ENCODE data around the gene SIAH1. TPM values are rescaled to one million over a fixed set of nuclear protein-coding genes. Genes with fewer than 3 reads are reported as not detected.

SIAH1 gene
- total RNA-seq, 1 experiment from 2014 or later, result 18.6 TPM

- Histone ChIP-seq H3K9me3 (ENCODE audit: insufficient read depth, low read depth) (no peaks in the 10 kb centered on the region), H3K79me2 (ENCODE audit: low read depth) (no peaks in the 10 kb centered on the region), H2AFZ (peak overlapping the region; percentile 66), H3K9me2 (ENCODE audit: insufficient read depth) (no peaks in the 10 kb centered on the region), H3K4me2 (peak overlapping the region; percentile 73), H3K27me3 (ENCODE audit: insufficient read depth, low read depth) (no peaks in the 10 kb centered on the region), H3K36me3 (ENCODE audit: low read depth) (no peaks in the 10 kb centered on the region), H4K20me1 (ENCODE audit: insufficient read depth) (no peaks in the 10 kb centered on the region), H3F3A (ENCODE audit: insufficient read depth, low read depth) (peaks cover 31% of the 10 kb centered on the region), H3K4me3 (peak overlapping the region; percentile 24; the same call in 1 of the 2 replicates), H3K4me1 (replicated peaks; ENCODE audit: insufficient read depth) (peaks cover 54% of the 10 kb centered on the region), H3K27ac (peak overlapping the region; percentile 75)
- POLR2A ChIA-PET (ENCODE audit: unreplicated experiment), result interaction anchor here (0.5 to 0.7 kb wide), 4 partner anchors 21 to 205 kb away, joined by 3 to 9 read pairs (median 6); no protein-coding TSS in a partner anchor
- CTCF ChIA-PET, result interaction anchor here (0.6 kb wide), 1 partner anchor 1427 kb away, joined by 14 read pairs; no protein-coding TSS in a partner anchor
- intact Hi-C loops (cut with micrococcal nuclease; ENCODE audit: unreplicated experiment), result loop anchor here (2.0 kb wide), 2 partner anchors 25 to 35 kb away; partner anchors contain the start of gene SIAH1
- DNase-seq, result peak; percentile 65 to 94
- BruUV-seq (replicated peaks), result no TSS peak
- TF ChIP-seq, protein P1, sequence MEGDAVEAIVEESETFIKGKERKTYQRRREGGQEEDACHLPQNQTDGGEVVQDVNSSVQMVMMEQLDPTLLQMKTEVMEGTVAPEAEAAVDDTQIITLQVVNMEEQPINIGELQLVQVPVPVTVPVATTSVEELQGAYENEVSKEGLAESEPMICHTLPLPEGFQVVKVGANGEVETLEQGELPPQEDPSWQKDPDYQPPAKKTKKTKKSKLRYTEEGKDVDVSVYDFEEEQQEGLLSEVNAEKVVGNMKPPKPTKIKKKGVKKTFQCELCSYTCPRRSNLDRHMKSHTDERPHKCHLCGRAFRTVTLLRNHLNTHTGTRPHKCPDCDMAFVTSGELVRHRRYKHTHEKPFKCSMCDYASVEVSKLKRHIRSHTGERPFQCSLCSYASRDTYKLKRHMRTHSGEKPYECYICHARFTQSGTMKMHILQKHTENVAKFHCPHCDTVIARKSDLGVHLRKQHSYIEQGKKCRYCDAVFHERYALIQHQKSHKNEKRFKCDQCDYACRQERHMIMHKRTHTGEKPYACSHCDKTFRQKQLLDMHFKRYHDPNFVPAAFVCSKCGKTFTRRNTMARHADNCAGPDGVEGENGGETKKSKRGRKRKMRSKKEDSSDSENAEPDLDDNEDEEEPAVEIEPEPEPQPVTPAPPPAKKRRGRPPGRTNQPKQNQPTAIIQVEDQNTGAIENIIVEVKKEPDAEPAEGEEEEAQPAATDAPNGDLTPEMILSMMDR (conservative IDR thresholded peaks at IDR 0.05), result no peak
- no peak for TF ChIP-seq EZH2 (IDR thresholded peaks at IDR 0.05; ENCODE audit: low read depth)
Observed at GRCh38 chr16:48409839-48410632, 24.8 kb upstream of the SIAH1 start.

GRCh38 chr16:48408688-48409087 lies 23.5 kb upstream of the SIAH1 start:
- no peaks in the 10 kb centered on the region for H3K9me3 ChIP-seq (ENCODE audit: insufficient read depth, low read depth)
- DNase-seq, result peak in 1 of 2 experiments; percentile 57
- H2AFZ ChIP-seq, result no peak overlapping the region
- no peaks in the 10 kb centered on the region for H3K36me3 ChIP-seq (ENCODE audit: low read depth)
- H3F3A ChIP-seq (ENCODE audit: insufficient read depth, low read depth), result peaks cover 29% of the 10 kb centered on the region
- POLR2A ChIA-PET (ENCODE audit: unreplicated experiment), result no interaction called here
- CTCF ChIA-PET, result no interaction called here
- H3K27ac ChIP-seq, result peak overlapping the region; percentile 75; the same call in 1 of the 2 replicates
- TF ChIP-seq, protein P1 (conservative IDR thresholded peaks at IDR 0.05), result no peak
- TF ChIP-seq EZH2 (IDR thresholded peaks at IDR 0.05; ENCODE audit: low read depth), result no peak
- peaks cover 55% of the 10 kb centered on the region for H3K4me1 ChIP-seq (replicated peaks; ENCODE audit: insufficient read depth)
- H3K9me2 ChIP-seq (ENCODE audit: insufficient read depth), result no peaks in the 10 kb centered on the region
- H3K27me3 ChIP-seq (ENCODE audit: insufficient read depth, low read depth), result no peaks in the 10 kb centered on the region
- intact Hi-C loops (cut with micrococcal nuclease; ENCODE audit: unreplicated experiment), result loop anchor here (2.0 kb wide), 1 partner anchor 24 kb away; the partner anchor contains the start of gene SIAH1
- no TSS peak for BruUV-seq (replicated peaks)
- H3K4me3 ChIP-seq, result no peak overlapping the region
- no peaks in the 10 kb centered on the region for H3K79me2 ChIP-seq (ENCODE audit: low read depth)
- peak overlapping the region; percentile 73; the same call in 1 of the 2 replicates for H3K4me2 ChIP-seq
- H4K20me1 ChIP-seq (ENCODE audit: insufficient read depth), result no peaks in the 10 kb centered on the region

- no peak overlapping the region for H3K4me2 ChIP-seq
- H3K9me2 ChIP-seq (ENCODE audit: insufficient read depth), result no peaks in the 10 kb centered on the region
- H3K27me3 ChIP-seq (ENCODE audit: insufficient read depth, low read depth), result no peaks in the 10 kb centered on the region
- H3K9me3 ChIP-seq (ENCODE audit: insufficient read depth, low read depth), result no peaks in the 10 kb centered on the region
- H3K27ac ChIP-seq, result no peak overlapping the region
- H3K4me3 ChIP-seq, result no peak overlapping the region
- ChIA-PET POLR2A (ENCODE audit: unreplicated experiment) (no interaction called here), CTCF (no interaction called here)
- H3K79me2 ChIP-seq (ENCODE audit: low read depth), result no peaks in the 10 kb centered on the region
- TF ChIP-seq, protein P1 (conservative IDR thresholded peaks at IDR 0.05), result no peak
- TF ChIP-seq EZH2 (IDR thresholded peaks at IDR 0.05; ENCODE audit: low read depth), result no peak
- no peak overlapping the region for H2AFZ ChIP-seq
- H4K20me1 ChIP-seq (ENCODE audit: insufficient read depth), result no peaks in the 10 kb centered on the region
- no peaks in the 10 kb centered on the region for H3K36me3 ChIP-seq (ENCODE audit: low read depth)
- DNase-seq, result no peak
- BruUV-seq (replicated peaks), result no TSS peak
- peaks cover 22% of the 10 kb centered on the region for H3F3A ChIP-seq (ENCODE audit: insufficient read depth, low read depth)
- intact Hi-C loops (cut with micrococcal nuclease; ENCODE audit: unreplicated experiment), result no loop called here
- H3K4me1 ChIP-seq (replicated peaks; ENCODE audit: insufficient read depth), result peaks cover 40% of the 10 kb centered on the region
Observed at GRCh38 chr16:48405907-48406306, 20.7 kb upstream of the SIAH1 start.

Measured in PC-9 (cell line).